HG03095 (cell line): ENCODE measurements around the gene PKNOX2.

Experiments
- ATAC-seq: cut with Tn5 transposase; IDR thresholded peaks from one replicate; pipeline ENCODE4 v1.9.1; 2021; ENCODE audit warnings: moderate library complexity; ENCODE audit not compliant: unreplicated experiment

Gene PKNOX2

GRCh38 chr11:125351033-125351867 lies 186.7 kb downstream of the PKNOX2 start:
- no peak for ATAC-seq

GRCh38 chr11:125351868-125352250 lies 187.3 kb downstream of the PKNOX2 start:
- no peak for ATAC-seq

GRCh38 chr11:125356797-125357196 lies 192.2 kb downstream of the PKNOX2 start:
- no peak for ATAC-seq

DNA sequence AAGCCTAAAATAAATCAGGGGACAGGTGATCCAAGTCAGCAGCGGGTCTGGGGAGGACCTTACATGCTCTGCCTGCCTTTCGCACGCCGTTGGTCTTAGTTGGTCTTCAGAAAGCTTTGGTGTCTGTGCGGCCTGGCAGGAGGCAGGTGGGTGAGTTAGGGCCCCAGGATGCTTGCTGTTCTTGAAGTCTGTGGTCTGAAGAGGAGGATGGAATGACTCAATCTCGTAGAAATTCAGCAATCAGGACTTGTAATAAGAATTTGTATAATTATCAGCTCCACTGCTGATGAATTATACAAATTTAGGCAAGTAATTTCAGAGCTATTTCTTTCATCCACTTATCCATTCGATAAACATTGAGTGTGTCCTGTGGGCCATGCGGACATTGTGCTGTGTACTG lies 193.0 kb downstream of the PKNOX2 start:
- no peak for ATAC-seq

- no peak for ATAC-seq
These were observed 193.8 kb downstream of the PKNOX2 start for GRCh38 chr11:125358254-125358840.

- ATAC-seq: peak; percentile 40
These were observed 194.6 kb downstream of the PKNOX2 start for GRCh38 chr11:125359130-125359529.

DNA sequence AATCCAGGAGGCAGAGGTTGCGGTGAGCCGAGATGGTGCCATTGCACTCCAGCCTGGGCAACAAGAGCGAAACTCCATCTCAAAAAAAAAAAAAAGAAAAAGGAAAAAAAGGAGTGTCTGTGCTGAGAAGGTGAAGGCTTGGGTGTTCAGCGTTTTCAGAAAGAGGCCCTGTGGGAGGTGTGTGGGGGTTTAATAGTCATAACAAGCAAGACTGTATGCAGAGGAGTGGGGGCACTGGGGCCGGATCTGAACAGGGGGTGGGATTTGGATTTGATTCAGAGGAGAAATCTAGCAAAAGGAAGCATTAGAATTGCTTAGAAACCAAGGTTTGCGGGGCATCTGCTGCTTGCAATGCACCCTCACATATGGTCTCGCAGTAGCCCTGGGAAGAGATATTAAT lies 195.5 kb downstream of the PKNOX2 start:
- no peak for ATAC-seq

DNA sequence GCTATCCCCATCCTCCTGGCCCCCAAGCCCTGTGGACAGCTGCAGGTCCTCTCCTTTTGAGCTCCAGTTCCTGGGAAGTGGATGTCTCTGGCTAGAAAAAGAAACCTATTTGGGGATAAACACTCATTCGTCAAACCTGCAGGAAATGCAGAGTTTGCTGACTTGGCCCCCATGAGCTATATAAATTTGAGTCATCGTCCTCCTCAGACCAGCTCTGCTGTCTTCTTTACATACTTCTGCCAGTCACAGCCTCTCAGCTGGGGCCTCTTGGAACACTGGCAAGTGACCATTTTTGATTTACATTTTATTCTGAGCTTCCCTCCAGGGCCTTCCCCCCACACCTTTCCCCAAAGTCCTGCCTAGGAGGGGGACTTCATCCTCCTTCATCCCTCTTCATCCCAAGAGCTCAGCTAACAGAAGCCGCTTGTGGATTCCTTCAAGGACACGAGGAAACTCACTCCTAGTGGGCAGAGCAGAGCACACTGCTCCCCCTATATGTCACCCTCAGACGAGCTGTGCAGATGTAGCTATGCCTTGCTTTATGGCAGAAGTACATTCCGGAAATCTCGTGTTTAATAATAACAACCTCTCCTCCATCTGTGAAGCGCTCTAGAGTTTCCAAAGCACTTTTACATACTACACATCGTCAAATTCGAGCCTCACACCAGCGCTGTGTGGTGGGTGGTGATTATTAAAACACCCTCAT lies 199.7 kb downstream of the PKNOX2 start:
- ATAC-seq: no peak

DNA sequence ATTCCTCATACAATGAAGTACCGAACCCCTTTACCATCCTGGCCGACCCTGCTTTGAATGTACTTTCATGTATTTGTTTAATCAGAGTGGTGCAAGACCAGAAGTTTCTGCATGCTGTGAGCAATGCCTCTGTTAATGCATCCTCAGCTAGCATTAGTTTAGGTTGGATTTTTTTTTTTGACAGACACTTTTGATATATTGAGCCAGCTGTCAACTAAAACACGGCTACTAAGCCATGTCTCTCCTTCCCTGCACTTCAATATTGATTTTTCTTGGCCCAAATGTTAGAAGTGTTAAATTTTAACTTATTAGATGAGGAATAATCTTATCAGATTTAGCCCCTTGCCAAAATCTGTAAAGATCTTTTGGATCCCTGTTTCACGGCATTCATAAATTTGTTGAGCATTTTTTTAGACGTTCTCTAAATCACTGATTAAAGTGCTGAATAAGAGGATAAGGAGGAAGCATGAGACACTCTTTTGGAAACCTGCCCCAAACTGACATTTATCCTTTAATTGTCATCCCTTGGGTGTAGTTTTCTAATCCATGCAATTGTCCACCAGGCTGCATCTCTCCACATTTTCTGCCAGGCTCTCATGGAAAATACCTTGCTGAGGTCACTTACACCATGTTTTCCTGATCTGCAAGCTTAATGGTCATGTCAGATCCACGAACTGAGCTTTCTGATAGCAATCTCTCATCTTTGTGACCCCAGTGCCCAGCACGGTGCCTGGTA lies 200.8 kb downstream of the PKNOX2 start:
- ATAC-seq: no peak

- ATAC-seq: no peak
These were observed 203.2 kb downstream of the PKNOX2 start for GRCh38 chr11:125367710-125368109.

GRCh38 chr11:125368757-125369156 lies 204.2 kb downstream of the PKNOX2 start:
- ATAC-seq: no peak

GRCh38 chr11:125369808-125370207 lies 205.3 kb downstream of the PKNOX2 start:
- no peak for ATAC-seq

DNA sequence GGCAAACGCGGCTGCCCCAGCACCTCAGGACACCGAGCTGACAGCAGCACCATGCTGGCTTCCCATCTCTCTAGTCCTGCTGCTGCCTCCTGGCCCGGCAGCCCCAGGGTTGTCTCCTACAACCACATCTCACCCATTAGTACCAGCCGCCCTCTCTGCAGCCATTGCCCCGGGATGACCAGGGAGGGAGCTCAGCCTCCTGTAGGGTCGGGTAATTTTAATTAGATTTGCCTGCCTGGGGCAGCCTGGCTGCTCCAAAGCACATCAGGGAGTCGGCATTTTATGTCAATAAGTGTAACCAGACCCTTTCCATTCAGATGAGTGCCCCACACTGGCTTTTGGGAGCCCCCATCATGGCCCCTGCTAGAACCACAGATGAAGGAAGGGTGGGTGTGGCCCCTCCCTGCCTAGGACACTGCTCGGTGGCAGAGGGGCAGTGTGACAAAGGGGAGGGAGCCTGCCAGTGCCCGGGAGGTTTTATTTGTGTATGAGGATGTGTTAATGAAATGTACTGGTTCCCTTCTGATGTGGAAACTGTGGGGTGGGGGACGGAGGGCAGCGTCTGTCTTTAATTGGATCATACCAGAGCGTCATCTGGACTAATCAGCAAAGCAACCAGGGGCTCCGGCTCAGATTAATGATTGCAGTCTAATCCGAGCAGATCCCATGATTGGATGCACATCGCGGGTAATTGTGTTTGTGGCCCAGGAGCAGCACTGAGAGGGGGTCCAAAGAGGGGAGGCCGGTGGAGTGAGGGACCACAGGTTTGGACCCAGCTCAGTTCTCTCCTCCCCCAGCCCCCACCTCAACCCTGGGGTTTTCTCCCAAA lies 206.2 kb downstream of the PKNOX2 start:
- ATAC-seq: no peak

GRCh38 chr11:125371431-125371935 lies 206.9 kb downstream of the PKNOX2 start:
- ATAC-seq: no peak

DNA sequence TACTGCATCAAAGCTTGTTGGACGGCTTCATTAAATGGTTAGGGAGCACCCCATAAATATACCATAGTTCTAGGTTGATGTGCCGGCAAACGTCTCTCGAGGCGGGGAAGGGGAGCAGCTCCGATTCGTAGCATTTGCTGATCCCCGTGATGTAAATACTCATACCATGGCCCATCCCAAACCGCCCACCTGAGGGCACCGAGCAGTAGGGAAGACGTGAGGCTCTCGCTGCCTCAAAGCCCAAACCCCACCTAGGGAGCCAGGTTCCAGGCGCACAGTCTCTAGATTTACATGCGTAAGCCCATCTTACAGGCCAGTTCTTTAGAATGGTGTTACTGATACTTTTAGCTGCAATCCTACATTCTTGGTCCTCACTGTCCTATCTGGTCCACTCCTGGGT lies 207.5 kb downstream of the PKNOX2 start:
- no peak for ATAC-seq

DNA sequence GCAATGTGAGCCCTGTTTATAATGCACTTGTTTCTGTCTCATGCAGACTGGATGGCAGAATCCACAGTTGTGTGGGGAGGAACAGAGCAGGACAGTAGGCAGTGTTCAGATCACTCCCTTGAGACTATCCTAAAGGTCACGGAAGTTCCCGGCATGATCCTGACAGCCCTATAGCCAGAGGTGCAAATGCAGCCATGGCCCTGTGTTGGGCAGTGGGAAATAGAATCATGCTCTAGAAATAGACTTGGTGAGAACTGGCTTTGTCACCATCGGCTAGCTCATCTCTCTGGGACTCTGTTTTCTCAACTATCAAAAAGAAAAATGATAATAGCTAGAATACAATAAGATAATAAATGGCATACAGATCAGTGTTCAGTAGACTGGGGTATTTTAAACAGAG lies 208.4 kb downstream of the PKNOX2 start:
- ATAC-seq: no peak

GRCh38 chr11:125373426-125374391 lies 209.2 kb downstream of the PKNOX2 start:
- ATAC-seq: peak; percentile 64

DNA sequence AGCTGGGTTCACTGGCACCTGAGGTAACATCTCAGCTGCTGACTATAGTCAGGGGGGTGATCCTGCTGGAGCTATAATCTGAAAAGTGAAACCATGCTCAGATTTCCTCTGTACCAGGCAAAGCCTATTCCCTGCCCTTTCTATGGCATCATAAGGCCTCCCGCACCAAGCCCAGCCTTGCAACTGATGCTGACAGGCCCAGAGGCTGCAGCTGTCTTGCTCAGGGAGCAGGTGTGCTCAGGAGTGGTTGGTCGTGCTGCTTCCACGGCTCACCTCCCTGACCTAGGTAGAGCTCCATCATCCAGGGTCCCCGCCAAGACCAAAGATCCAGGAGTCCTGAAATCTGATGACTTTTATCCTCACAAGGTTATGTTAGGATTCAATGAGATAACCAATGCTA lies 209.8 kb downstream of the PKNOX2 start:
- no peak for ATAC-seq

DNA sequence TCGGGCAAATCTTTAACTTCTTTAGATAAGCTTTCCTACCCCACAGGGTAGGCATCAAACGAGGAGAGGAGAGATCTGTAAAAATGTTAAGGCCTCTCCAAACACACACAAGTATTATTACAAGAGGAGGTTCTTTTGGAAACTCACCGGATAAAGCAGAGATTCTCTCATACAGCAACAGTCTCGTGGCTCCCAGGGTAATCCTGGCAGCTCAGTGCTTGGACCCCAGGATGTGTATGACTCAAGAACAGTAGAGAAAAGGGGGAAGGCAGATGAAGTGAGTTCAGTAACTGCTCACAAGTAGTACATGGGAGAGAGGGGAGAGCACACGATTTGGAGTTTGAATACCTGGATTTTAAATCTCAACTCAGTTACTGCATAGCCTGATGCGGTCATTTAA lies 210.6 kb downstream of the PKNOX2 start:
- no peak for ATAC-seq
